Gastroesophageal sphincter (tissue), 3 donors: ENCODE results near the gene LIX1.

ENCODE experiments used
- EP300 ChIP-seq: sonication (generic); formaldehyde crosslinking; IDR thresholded peaks from one replicate; pipeline ENCODE4 v1.6.1; 2017; ENCODE audit warnings: antibody characterized with exemption, mild to moderate bottlenecking
- POLR2A ChIP-seq, 2 donors: fragments of 450-650 bp; IDR thresholded peaks; one replicate each; pipeline ENCODE4 v1.6.1; 2017; ENCODE audit warnings: antibody characterized with exemption in 2 of 2, mild to moderate bottlenecking in 2 of 2, moderate library complexity in 1 of 2
- POLR2AphosphoS5 ChIP-seq: sonication (generic); formaldehyde crosslinking; IDR thresholded peaks from one replicate; pipeline ENCODE4 v1.6.1; 2017; ENCODE audit warnings: antibody characterized with exemption
- TF ChIP-seq, protein P1 (sequence below), 4 experiments: fragments of 200-600 bp in 2 of 4; fragments of 450-650 bp in 2 of 4; sonication (generic) in 1 of 4; IDR thresholded peaks; one replicate each; pipeline ENCODE4 v1.5.1; 2017 to 2019; ENCODE audit warnings: antibody characterized with exemption in 4 of 4, mild to moderate bottlenecking in 2 of 4, moderate library complexity in 2 of 4

GRCh38 chr5:97096846-97097245 lies 45.6 kb downstream of the LIX1 start:
- TF ChIP-seq, protein P1, sequence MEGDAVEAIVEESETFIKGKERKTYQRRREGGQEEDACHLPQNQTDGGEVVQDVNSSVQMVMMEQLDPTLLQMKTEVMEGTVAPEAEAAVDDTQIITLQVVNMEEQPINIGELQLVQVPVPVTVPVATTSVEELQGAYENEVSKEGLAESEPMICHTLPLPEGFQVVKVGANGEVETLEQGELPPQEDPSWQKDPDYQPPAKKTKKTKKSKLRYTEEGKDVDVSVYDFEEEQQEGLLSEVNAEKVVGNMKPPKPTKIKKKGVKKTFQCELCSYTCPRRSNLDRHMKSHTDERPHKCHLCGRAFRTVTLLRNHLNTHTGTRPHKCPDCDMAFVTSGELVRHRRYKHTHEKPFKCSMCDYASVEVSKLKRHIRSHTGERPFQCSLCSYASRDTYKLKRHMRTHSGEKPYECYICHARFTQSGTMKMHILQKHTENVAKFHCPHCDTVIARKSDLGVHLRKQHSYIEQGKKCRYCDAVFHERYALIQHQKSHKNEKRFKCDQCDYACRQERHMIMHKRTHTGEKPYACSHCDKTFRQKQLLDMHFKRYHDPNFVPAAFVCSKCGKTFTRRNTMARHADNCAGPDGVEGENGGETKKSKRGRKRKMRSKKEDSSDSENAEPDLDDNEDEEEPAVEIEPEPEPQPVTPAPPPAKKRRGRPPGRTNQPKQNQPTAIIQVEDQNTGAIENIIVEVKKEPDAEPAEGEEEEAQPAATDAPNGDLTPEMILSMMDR (IDR thresholded peaks at IDR 0.05), result no peak
- TF ChIP-seq EP300, result no peak
- TF ChIP-seq POLR2AphosphoS5, result no peak
- no peak for TF ChIP-seq POLR2A (IDR thresholded peaks at IDR 0.05)
